ENCODE measurements around the gene COL4A3. TPM values are rescaled to one million over a fixed set of nuclear protein-coding genes. Genes with fewer than 3 reads are reported as not detected.

COL4A3 gene
- polyA plus RNA-seq, 3 donors: 0.03 TPM; not detected in 2

DNA sequence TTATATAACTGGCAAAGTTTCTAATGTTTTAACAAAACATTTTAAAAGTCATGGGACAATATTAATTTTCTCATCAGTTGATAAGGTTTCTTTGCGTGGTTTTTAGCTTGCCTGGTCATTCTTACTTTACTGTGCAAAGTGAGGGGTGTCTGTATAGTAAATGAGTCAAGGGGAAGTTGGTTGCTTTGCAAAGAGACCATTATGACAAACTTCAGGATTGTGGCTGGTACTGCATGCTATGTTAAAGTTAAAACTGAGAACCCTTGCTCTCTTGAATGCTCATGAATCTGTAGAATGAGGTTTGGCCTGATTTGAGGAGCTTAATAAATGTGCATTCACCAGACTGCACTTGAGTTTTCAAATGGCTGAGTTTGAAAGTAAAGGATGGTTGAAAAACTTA is 47.4 kb upstream of the COL4A3 start:
- Mint-ChIP-seq H3K4me3 (no peak overlapping the region), H3K4me1 (peaks cover 5% of the 10 kb centered on the region), H3K27me3 (ENCODE audit: low read depth in 3 of 3) (peaks cover 2 to 6% (median 3%) of the 10 kb centered on the region in 3 donors), H3K9me3 (peaks cover 0 to 1% (median 0%) of the 10 kb centered on the region in 7 donors), H3K36me3 (no peaks in the 10 kb centered on the region), H3K27ac (peak overlapping the region in 1 of 7 donors; percentile 18)
- intact Hi-C loops (cut with micrococcal nuclease): no loop called here
- Histone ChIP-seq H3K4me2 (replicated peaks; ENCODE audit: extremely low read depth, low read length, poor library complexity, severe bottlenecking) (no peak overlapping the region), H3K27ac (ENCODE audit: low read depth in 1 of 2, low read length in 2 of 2) (no peak overlapping the region), H3K9me3 (replicated peaks in 1 of 2; ENCODE audit: control insufficient read depth in 1 of 2, insufficient read depth in 1 of 2, low read length in 2 of 2) (no peaks in the 10 kb centered on the region), H3K9ac (ENCODE audit: insufficient read depth, low read length, poor library complexity, severe bottlenecking) (no peak overlapping the region), H4K20me1 (ENCODE audit: insufficient read depth, low read length) (no peaks in the 10 kb centered on the region), H3K4me3 (replicated peaks in 1 of 3; ENCODE audit: low read depth in 2 of 3, low read length in 3 of 3) (no peak overlapping the region), H3K27me3 (ENCODE audit: control insufficient read depth in 2 of 2, insufficient read depth in 2 of 2, low read length in 2 of 2) (no peaks in the 10 kb centered on the region), H3K79me2 (ENCODE audit: insufficient read depth, low read length) (no peaks in the 10 kb centered on the region), H2AFZ (ENCODE audit: insufficient read depth, low read depth, low read length, poor library complexity, severe bottlenecking) (no peak overlapping the region), H3K4me1 (ENCODE audit: control insufficient read depth in 1 of 2, insufficient read depth in 2 of 2, low read length in 2 of 2) (no peaks in the 10 kb centered on the region), H3K36me3 (replicated peaks in 1 of 2; ENCODE audit: control insufficient read depth in 1 of 2, insufficient read depth in 2 of 2, low read length in 2 of 2) (no peaks in the 10 kb centered on the region)
- TF ChIP-seq CTCF (IDR thresholded peaks at IDR 0.05): no peak
- no CpG with 5 or more reads among the region's 1 CpG for WGBS (ENCODE audit: insufficient coverage)
- no peak for DNase-seq

GRCh38 chr2:227117852-227118251 is 46.6 kb upstream of the COL4A3 start:
- no peak overlapping the region for H3K4me3 Mint-ChIP-seq
- H3K9me3 ChIP-seq (replicated peaks in 1 of 2; ENCODE audit: control insufficient read depth in 1 of 2, insufficient read depth in 1 of 2, low read length in 2 of 2): no peaks in the 10 kb centered on the region
- no peaks in the 10 kb centered on the region for H3K4me1 ChIP-seq (ENCODE audit: control insufficient read depth in 1 of 2, insufficient read depth in 2 of 2, low read length in 2 of 2)
- H3K27ac ChIP-seq (ENCODE audit: low read depth in 1 of 2, low read length in 2 of 2): no peak overlapping the region
- intact Hi-C loops (cut with micrococcal nuclease): no loop called here
- no peak overlapping the region for H3K27ac Mint-ChIP-seq
- peaks cover 0 to 1% (median 0%) of the 10 kb centered on the region in 7 donors for H3K9me3 Mint-ChIP-seq
- peaks cover 2 to 6% (median 3%) of the 10 kb centered on the region in 3 donors for H3K27me3 Mint-ChIP-seq (ENCODE audit: low read depth in 3 of 3)
- H3K4me1 Mint-ChIP-seq: peaks cover 5% of the 10 kb centered on the region
- no peak overlapping the region for H3K4me2 ChIP-seq (replicated peaks; ENCODE audit: extremely low read depth, low read length, poor library complexity, severe bottlenecking)
- TF ChIP-seq CTCF (IDR thresholded peaks at IDR 0.05): no peak
- no peak overlapping the region for H2AFZ ChIP-seq (ENCODE audit: insufficient read depth, low read depth, low read length, poor library complexity, severe bottlenecking)
- WGBS (ENCODE audit: insufficient coverage): no CpG with 5 or more reads among the region's 3 CpGs
- H4K20me1 ChIP-seq (ENCODE audit: insufficient read depth, low read length): no peaks in the 10 kb centered on the region
- H3K4me3 ChIP-seq (replicated peaks in 1 of 3; ENCODE audit: low read depth in 2 of 3, low read length in 3 of 3): no peak overlapping the region
- no peak for DNase-seq
- no peaks in the 10 kb centered on the region for H3K36me3 Mint-ChIP-seq
- H3K79me2 ChIP-seq (ENCODE audit: insufficient read depth, low read length): no peaks in the 10 kb centered on the region
- H3K36me3 ChIP-seq (replicated peaks in 1 of 2; ENCODE audit: control insufficient read depth in 1 of 2, insufficient read depth in 2 of 2, low read length in 2 of 2): no peaks in the 10 kb centered on the region
- H3K27me3 ChIP-seq (ENCODE audit: control insufficient read depth in 2 of 2, insufficient read depth in 2 of 2, low read length in 2 of 2): no peaks in the 10 kb centered on the region
- no peak overlapping the region for H3K9ac ChIP-seq (ENCODE audit: insufficient read depth, low read length, poor library complexity, severe bottlenecking)
